IMR-90 (cell line): ENCODE measurements around the gene GRK5. TPM values are rescaled to one million over a fixed set of nuclear protein-coding genes. Genes with fewer than 3 reads are reported as not detected.

Experiments
- ATAC-seq: fragments of 200-7000 bp; cut with Tn5 transposase; 2 replicates; pipeline ENCODE4 v1.9.1; 2020; ENCODE audit warnings: low read depth, mild to moderate bottlenecking, moderate library complexity
- BruUV-seq: library from RNA; stranded (reverse); fragments of 400-500 nt; replicated peaks from 2 replicates; lab custom pipeline; 2021; lab: Mats Ljungman, UMichigan
- CTCF ChIA-PET: fragments of 300-600 bp; formaldehyde crosslinking; extraction: SDS; loops from one replicate; lab custom pipeline; 2021; ENCODE audit warnings: antibody characterized with exemption; lab: Yijun Ruan, JAX
- POLR2A ChIA-PET: fragments of 300-600 bp; sonication (Branson Sonifier 250); formaldehyde crosslinking; loops from one replicate; lab custom pipeline; 2022; ENCODE audit warnings: antibody characterized with exemption; ENCODE audit not compliant: unreplicated experiment; lab: Charles Lee
- DNase-seq: peaks from one replicate; pipeline ENCODE4 v3.0.0; 2013
- H2AFZ ChIP-seq: replicated peaks from 2 replicates; pipeline ENCODE3; 2013; ENCODE audit warnings: low read length, mild to moderate bottlenecking; ENCODE audit not compliant: poor library complexity
- H2AK5ac ChIP-seq: 2 replicates; pipeline ENCODE4 v1.6.1; 2013; ENCODE audit warnings: low read depth, low read length, inconsistent platforms
- H2AK9ac ChIP-seq: replicated peaks from 2 replicates; pipeline ENCODE3; 2013; ENCODE audit warnings: mild to moderate bottlenecking, low read depth, low read length, moderate library complexity; ENCODE audit not compliant: poor library complexity
- H2BK120ac ChIP-seq: 2 replicates; pipeline ENCODE4 v1.6.1; 2013; ENCODE audit warnings: low read depth, low read length, inconsistent platforms
- H2BK15ac ChIP-seq: 3 replicates; pipeline ENCODE4 v1.6.1; 2013; ENCODE audit warnings: low read depth, low read length, inconsistent platforms
- H2BK20ac ChIP-seq: 2 replicates; pipeline ENCODE4 v1.6.1; 2013; ENCODE audit warnings: low read depth, mild to moderate bottlenecking, inconsistent platforms, low read length, moderate library complexity
- H2BK5ac ChIP-seq: 2 replicates; pipeline ENCODE4 v1.6.1; 2013; ENCODE audit warnings: mild to moderate bottlenecking, low read depth, low read length, inconsistent platforms; ENCODE audit not compliant: poor library complexity, severe bottlenecking
- H3K14ac ChIP-seq: replicated peaks from 2 replicates; pipeline ENCODE4 v1.6.1; 2013; ENCODE audit warnings: low read depth, low read length, inconsistent platforms
- H3K18ac ChIP-seq: 2 replicates; pipeline ENCODE4 v1.6.1; 2013; ENCODE audit warnings: low read depth, low read length, control low read depth
- H3K23ac ChIP-seq: 2 replicates; pipeline ENCODE4 v1.6.1; 2013; ENCODE audit warnings: low read depth, low read length, inconsistent platforms
- H3K27ac ChIP-seq: 2 replicates; pipeline ENCODE4 v1.5.1; 2013; ENCODE audit warnings: mild to moderate bottlenecking, control low read depth, low read length; ENCODE audit not compliant: insufficient read depth
- H3K27me3 ChIP-seq: 2 replicates; pipeline ENCODE4 v1.6.1; 2013; ENCODE audit warnings: low read length; ENCODE audit not compliant: control insufficient read depth, insufficient read depth
- H3K36me3 ChIP-seq: 2 replicates; pipeline ENCODE4 v1.6.1; 2013; ENCODE audit warnings: low read length, mixed read lengths; ENCODE audit not compliant: control insufficient read depth, insufficient read depth
- H3K4ac ChIP-seq: 2 replicates; pipeline ENCODE4 v1.6.1; 2013; ENCODE audit warnings: low read depth, low read length, inconsistent platforms
- H3K4me1 ChIP-seq: 2 replicates; pipeline ENCODE4 v1.6.1; 2013; ENCODE audit warnings: low read length, mixed read lengths; ENCODE audit not compliant: control insufficient read depth, insufficient read depth
- H3K4me2 ChIP-seq: 2 replicates; pipeline ENCODE4 v1.6.1; 2013; ENCODE audit warnings: low read depth, mild to moderate bottlenecking, control low read depth, low read length, moderate library complexity
- H3K4me3 ChIP-seq: 2 replicates; pipeline ENCODE4 v1.5.1; 2013; ENCODE audit warnings: low read depth, mild to moderate bottlenecking, control low read depth, low read length, moderate library complexity; ENCODE audit not compliant: insufficient read depth
- H3K56ac ChIP-seq: 2 replicates; pipeline ENCODE4 v1.6.1; 2013; ENCODE audit warnings: low read length, inconsistent platforms; ENCODE audit not compliant: insufficient read depth; ENCODE audit errors: extremely low read depth
- H3K79me1 ChIP-seq, 2 experiments: 2 replicates each; pipeline ENCODE4 v1.6.1; 2013; ENCODE audit warnings: low read length in 2 of 2, inconsistent platforms in 1 of 2, low read depth in 1 of 2
- H3K9ac ChIP-seq: 2 replicates; pipeline ENCODE4 v1.6.1; 2013; ENCODE audit warnings: low read depth, low read length, control low read depth
- H3K9me1 ChIP-seq: 2 replicates; pipeline ENCODE4 v1.6.1; 2013; ENCODE audit warnings: low read length, inconsistent platforms; ENCODE audit not compliant: insufficient read depth
- H3K9me3 ChIP-seq: 2 replicates; pipeline ENCODE4 v1.6.1; 2013; ENCODE audit warnings: low read length; ENCODE audit not compliant: control insufficient read depth, insufficient read depth
- H4K20me1 ChIP-seq: 2 replicates; pipeline ENCODE4 v1.6.1; 2013; ENCODE audit warnings: low read length, inconsistent platforms; ENCODE audit not compliant: insufficient read depth
- H4K5ac ChIP-seq: 2 replicates; pipeline ENCODE4 v1.6.1; 2013; ENCODE audit warnings: mild to moderate bottlenecking, low read depth, low read length, control low read depth
- H4K8ac ChIP-seq, 2 experiments: 2 replicates each; pipeline ENCODE4 v1.6.1; 2013; ENCODE audit warnings: low read depth in 2 of 2, low read length in 2 of 2, control low read depth in 1 of 2, inconsistent platforms in 1 of 2
- H4K91ac ChIP-seq: 2 replicates; pipeline ENCODE4 v1.6.1; 2013; ENCODE audit warnings: low read depth, low read length, inconsistent platforms; ENCODE audit not compliant: insufficient read depth
- BHLHE40 ChIP-seq: fragments of 150-350 bp; IDR thresholded peaks from 2 replicates; pipeline ENCODE4 v1.6.1; 2016; ENCODE audit warnings: mild to moderate bottlenecking, low read depth, low read length
- CEBPB ChIP-seq: IDR thresholded peaks from 2 replicates; pipeline ENCODE4 v1.6.1; 2012; ENCODE audit warnings: low read depth, low read length, improper control_type of control experiment
- MAZ ChIP-seq: IDR thresholded peaks from 2 replicates; pipeline ENCODE4 v1.6.1; 2012; ENCODE audit warnings: low read depth, mild to moderate bottlenecking, low read length, improper control_type of control experiment, moderate library complexity, borderline replicate concordance
- NFE2L2 ChIP-seq: fragments of 150-350 bp; IDR thresholded peaks from 2 replicates; pipeline ENCODE4 v1.6.1; 2016; ENCODE audit warnings: low read depth, mild to moderate bottlenecking, low read length
- POLR2A ChIP-seq: IDR thresholded peaks from 2 replicates; pipeline ENCODE4 v1.6.1; 2012; ENCODE audit warnings: mild to moderate bottlenecking, low read depth, low read length
- RAD21 ChIP-seq: IDR thresholded peaks from 2 replicates; pipeline ENCODE4 v1.6.1; 2012; ENCODE audit warnings: low read length, improper control_type of control experiment
- SMC3 ChIP-seq: fragments of 150-350 bp; IDR thresholded peaks from 2 replicates; pipeline ENCODE4 v1.6.1; 2016; ENCODE audit warnings: low read depth, mild to moderate bottlenecking, antibody characterized with exemption, low read length, moderate library complexity
- WGBS, 2 experiments: methylation state at CpG; one replicate each; pipeline versions ENCODE4 v1.1.5 to v1.1.7; 2013; ENCODE audit warnings: missing lambda C conversion rate in 2 of 2; ENCODE audit not compliant: insufficient read length in 1 of 2; ENCODE audit errors: extremely low coverage in 2 of 2; 5-methylcytosine and 5-hydroxymethylcytosine counted together
- dilution Hi-C: fragments of 300-500 bp; cut with HindIII; formaldehyde crosslinking; loops from one replicate; pipeline ENCODE4 v1.14.3; 2018; ENCODE audit warnings: low sequenced_read_pairs; ENCODE audit not compliant: unreplicated experiment
- in situ Hi-C: fragments of 300-500 bp; cut with MboI; formaldehyde crosslinking; loops from 3 replicates; pipeline ENCODE4 v1.14.3; 2019; ENCODE audit warnings: low sequenced_read_pairs, inconsistent platforms, mixed read lengths
- intact Hi-C: fragments of 100-400 bp; cut with micrococcal nuclease; formaldehyde crosslinking; loops from 2 replicates; pipeline ENCODE4 v1.10.0; 2022
- polyA plus RNA-seq, 3 experiments: library from polyadenylated mRNA; depleted of rRNA; stranded (reverse); fragments of >200 nt; gene quantifications; 2 replicates each; pipeline ENCODE4 v1.2.3, GENCODE V29; 2012; ENCODE audit warnings: low replicate concordance in 1 of 3
- total RNA-seq: library from RNA; depleted of rRNA; stranded (reverse); fragments of >200 nt; gene quantifications from 2 replicates; pipeline ENCODE4 v1.2.3, GENCODE V29; 2012
- TF ChIP-seq, protein P1 (sequence below): fragments of 150-350 bp; IDR thresholded peaks from 2 replicates; pipeline ENCODE4 v1.6.1; 2016; ENCODE audit warnings: low read depth, mild to moderate bottlenecking, low read length, moderate library complexity, borderline replicate concordance
- TF ChIP-seq, protein P2 (sequence below): conservative IDR thresholded peaks from 2 replicates; pipeline ENCODE4 v1.5.1; 2012; ENCODE audit warnings: mild to moderate bottlenecking, low read depth, low read length, improper control_type of control experiment

The GRK5 gene
- total and polyA plus RNA-seq, 2 of the 4 experiments (the other 2 are of a cell fraction) = 12.9 to 16.3 TPM

DNA sequence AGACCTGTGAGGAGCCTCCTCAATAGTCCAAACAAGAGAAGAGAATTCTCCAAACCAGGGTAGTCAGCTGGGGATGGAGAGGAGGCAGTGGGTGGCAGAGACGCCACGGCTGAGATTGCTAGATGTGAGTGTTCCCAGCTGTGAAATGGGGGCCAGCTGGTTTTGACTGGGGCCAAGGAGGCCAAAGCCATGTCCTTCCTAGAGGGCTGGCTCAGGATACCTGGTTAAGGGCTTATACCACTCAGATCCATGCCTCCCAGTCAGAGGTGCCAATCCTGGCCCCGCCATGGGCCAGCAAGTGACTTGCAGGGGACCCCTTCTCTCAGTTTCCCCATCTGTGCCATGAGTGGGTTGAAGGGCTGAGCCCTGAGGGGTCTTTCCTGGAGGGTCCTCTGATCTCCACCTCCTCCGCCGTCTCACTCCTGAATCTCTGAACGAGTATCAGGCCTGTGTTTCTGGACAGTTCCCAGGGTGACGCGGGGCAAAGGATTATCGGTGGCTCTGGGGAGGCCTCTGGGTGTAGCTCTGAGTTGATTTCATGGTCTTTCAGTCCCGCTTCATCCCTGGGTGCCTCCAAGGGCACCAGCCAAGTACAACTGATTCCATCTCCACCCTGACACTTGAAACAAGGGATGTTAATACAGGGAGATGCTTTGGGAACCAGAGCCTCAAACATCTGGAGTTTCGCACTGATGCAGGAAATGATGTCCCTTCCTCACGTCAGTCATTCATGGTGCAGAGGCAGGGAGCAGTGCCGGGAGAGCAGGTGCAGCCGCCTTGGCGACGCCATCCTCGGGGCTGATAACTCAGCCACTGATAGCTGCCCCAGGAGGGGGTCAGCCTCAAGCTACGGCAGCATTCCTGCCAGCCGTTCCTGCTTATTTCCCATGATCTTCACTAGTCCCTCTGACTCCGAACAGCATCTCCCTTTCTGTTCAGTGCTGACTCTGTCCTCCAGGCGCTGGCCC, 208.4 kb downstream of the GRK5 start (continued):
- no peak for TF ChIP-seq BHLHE40

DNA sequence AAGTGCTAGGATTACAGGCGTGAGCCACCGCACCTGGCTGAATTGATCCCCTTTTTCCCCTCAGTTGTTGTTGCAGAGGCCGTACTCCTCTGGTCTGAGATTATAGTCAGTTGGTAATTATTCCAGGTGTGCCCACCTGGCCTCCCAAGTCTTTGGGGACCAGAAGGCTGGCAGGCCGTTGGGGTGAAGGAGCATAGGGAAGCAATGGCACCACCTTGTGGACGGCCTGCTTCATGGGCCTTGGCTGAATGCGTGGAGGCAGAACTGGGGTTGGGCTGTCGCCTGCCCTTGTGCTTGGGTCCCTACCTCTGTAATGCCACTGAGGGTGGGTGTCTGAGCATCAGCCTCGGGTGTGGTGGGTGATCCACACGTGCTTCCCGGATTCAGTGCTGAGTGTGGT, 209.5 kb downstream of the GRK5 start:
- Histone ChIP-seq H4K91ac (peak overlapping the region; percentile 76; the same call in 1 of the 2 replicates), H3K23ac (no peak overlapping the region), H3K9ac (no peak overlapping the region), H3K9me3 (no peaks in the 10 kb centered on the region), H3K27ac (0 out of 2 replicates have a peak overlapping the region, but pooled peaks have one; percentile 2), H3K4me3 (no peak overlapping the region), H3K36me3 (peaks cover 30% of the 10 kb centered on the region), H4K20me1 (peaks cover 7% of the 10 kb centered on the region), H3K27me3 (no peaks in the 10 kb centered on the region), H3K14ac (no peak overlapping the region), H3K18ac (peak overlapping the region; percentile 13; the same call in 1 of the 2 replicates), H2BK20ac (peak overlapping the region; percentile 29; the same call in 1 of the 2 replicates), H3K56ac (no peak overlapping the region), H3K9me1 (peaks cover 21% of the 10 kb centered on the region), H3K4me2 (no peak overlapping the region), H2AK9ac (peak overlapping the region; percentile 35), H3K4me1 (peaks cover 36% of the 10 kb centered on the region), H2AFZ (peak overlapping the region; percentile 66), H3K4ac (peak overlapping the region; percentile 75), H2BK120ac (peak overlapping the region; percentile 68; the same call in 1 of the 2 replicates), H2AK5ac (peak overlapping the region; percentile 71), H2BK5ac (peak overlapping the region; percentile 38), H2BK15ac (no peak overlapping the region), H4K5ac (peak overlapping the region; percentile 49; the same call in 1 of the 2 replicates), H3K79me1 (peaks cover 7 to 55% of the 10 kb centered on the region in 2 experiments; a peak in 3 of 4 replicates), H4K8ac (no peak overlapping the region; a peak in 1 of 4 replicates)
- peak; percentile 91 for TF ChIP-seq SMC3
- TF ChIP-seq NFE2L2 = no peak
- TF ChIP-seq RAD21 = peak; percentile 91
- peak; percentile 49; the same call in 1 of the 2 replicates for TF ChIP-seq POLR2A
- TF ChIP-seq MAZ = 0 out of 2 replicates have a peak, but pooled peaks have one; percentile 32
- TF ChIP-seq, protein P1, sequence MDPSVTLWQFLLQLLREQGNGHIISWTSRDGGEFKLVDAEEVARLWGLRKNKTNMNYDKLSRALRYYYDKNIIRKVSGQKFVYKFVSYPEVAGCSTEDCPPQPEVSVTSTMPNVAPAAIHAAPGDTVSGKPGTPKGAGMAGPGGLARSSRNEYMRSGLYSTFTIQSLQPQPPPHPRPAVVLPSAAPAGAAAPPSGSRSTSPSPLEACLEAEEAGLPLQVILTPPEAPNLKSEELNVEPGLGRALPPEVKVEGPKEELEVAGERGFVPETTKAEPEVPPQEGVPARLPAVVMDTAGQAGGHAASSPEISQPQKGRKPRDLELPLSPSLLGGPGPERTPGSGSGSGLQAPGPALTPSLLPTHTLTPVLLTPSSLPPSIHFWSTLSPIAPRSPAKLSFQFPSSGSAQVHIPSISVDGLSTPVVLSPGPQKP = no peak
- TF ChIP-seq, protein P2, sequence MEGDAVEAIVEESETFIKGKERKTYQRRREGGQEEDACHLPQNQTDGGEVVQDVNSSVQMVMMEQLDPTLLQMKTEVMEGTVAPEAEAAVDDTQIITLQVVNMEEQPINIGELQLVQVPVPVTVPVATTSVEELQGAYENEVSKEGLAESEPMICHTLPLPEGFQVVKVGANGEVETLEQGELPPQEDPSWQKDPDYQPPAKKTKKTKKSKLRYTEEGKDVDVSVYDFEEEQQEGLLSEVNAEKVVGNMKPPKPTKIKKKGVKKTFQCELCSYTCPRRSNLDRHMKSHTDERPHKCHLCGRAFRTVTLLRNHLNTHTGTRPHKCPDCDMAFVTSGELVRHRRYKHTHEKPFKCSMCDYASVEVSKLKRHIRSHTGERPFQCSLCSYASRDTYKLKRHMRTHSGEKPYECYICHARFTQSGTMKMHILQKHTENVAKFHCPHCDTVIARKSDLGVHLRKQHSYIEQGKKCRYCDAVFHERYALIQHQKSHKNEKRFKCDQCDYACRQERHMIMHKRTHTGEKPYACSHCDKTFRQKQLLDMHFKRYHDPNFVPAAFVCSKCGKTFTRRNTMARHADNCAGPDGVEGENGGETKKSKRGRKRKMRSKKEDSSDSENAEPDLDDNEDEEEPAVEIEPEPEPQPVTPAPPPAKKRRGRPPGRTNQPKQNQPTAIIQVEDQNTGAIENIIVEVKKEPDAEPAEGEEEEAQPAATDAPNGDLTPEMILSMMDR = peak; percentile 77
- TF ChIP-seq CEBPB = no peak
- ChIA-PET CTCF (interaction anchor here (2.1 kb wide), 1 partner anchor 217 kb away, joined by 6 read pairs; no protein-coding TSS in a partner anchor), POLR2A (no interaction called here)
- ATAC-seq (no peak), DNase-seq (peak; percentile 60)
- BruUV-seq = no TSS peak
- in situ Hi-C loops = loop anchor here (5.0 kb wide), 1 partner anchor 210 kb away; the partner anchor contains the start of gene GRK5
- intact Hi-C loops = loop anchor here (2.0 kb wide), 1 partner anchor 218 kb away; no protein-coding TSS in a partner anchor
- dilution Hi-C loops = no loop called here
- 87% methylated on average over 3 of the region's 10 CpGs; no CpG with 5 or more reads in 1 of the 2 experiments for WGBS, 2 experiments
